ENCODE results near the gene NETO2. TPM values are rescaled to one million over a fixed set of nuclear protein-coding genes. Genes with fewer than 3 reads are reported as not detected.
"Not testable (repeated sequence)": the region's sequence is repeated elsewhere in the genome, so short reads cannot be mapped to it uniquely, and the experiment has no call there.

Gene NETO2
- total and polyA plus RNA-seq, 3 experiments from 2014 or later = 1.5 to 20.6 (median 19.3) TPM

GRCh38 chr16:47129755-47130435 is 13.8 kb downstream of the NETO2 start:
- POLR2A ChIA-PET = no interaction called here
- Histone ChIP-seq H3K36me3 (ENCODE audit: insufficient read depth, low read length) (no peaks in the 10 kb centered on the region), H3K4me3 (ENCODE audit: low read length) (no peak overlapping the region), H3K27ac (ENCODE audit: low read depth, low read length) (no peak overlapping the region), H3K27me3 (ENCODE audit: insufficient read depth, low read length, poor library complexity, severe bottlenecking) (no peaks in the 10 kb centered on the region), H3K4me1 (ENCODE audit: insufficient read depth, low read length) (no peaks in the 10 kb centered on the region), H3K9me3 (ENCODE audit: low read length) (no peaks in the 10 kb centered on the region)
- H3K4me1 Mint-ChIP-seq = no peaks in the 10 kb centered on the region
- H3K36me3 Mint-ChIP-seq = peaks cover 0 to 3% (median 2%) of the 10 kb centered on the region in 3 donors
- no peak for DNase-seq
- no peak overlapping the region for H3K27ac Mint-ChIP-seq
- H3K27me3 Mint-ChIP-seq = peaks cover 0 to 2% of the 10 kb centered on the region in 2 donors
- H3K9me3 Mint-ChIP-seq = no peaks in the 10 kb centered on the region
- H3K4me3 Mint-ChIP-seq = no peak overlapping the region
- CTCF ChIA-PET = no interaction called here

GRCh38 chr16:47127541-47127940 is 16.2 kb downstream of the NETO2 start:
- ChIA-PET POLR2A (no interaction called here), CTCF (interaction anchor here (1.1 kb wide), 1 partner anchor 14 kb away, joined by 5 read pairs; no protein-coding TSS in a partner anchor)
- H3K36me3 ChIP-seq (ENCODE audit: insufficient read depth, low read length) = no peaks in the 10 kb centered on the region
- Mint-ChIP-seq H3K4me3 (no peak overlapping the region), H3K27ac (no peak overlapping the region), H3K36me3 (peaks cover 0 to 3% (median 2%) of the 10 kb centered on the region in 3 donors), H3K9me3 (no peaks in the 10 kb centered on the region), H3K27me3 (peaks cover 0 to 2% of the 10 kb centered on the region in 2 donors), H3K4me1 (no peaks in the 10 kb centered on the region)
- H3K9me3 ChIP-seq (ENCODE audit: low read length) = no peaks in the 10 kb centered on the region
- no peaks in the 10 kb centered on the region for H3K27me3 ChIP-seq (ENCODE audit: insufficient read depth, low read length, poor library complexity, severe bottlenecking)
- H3K4me3 ChIP-seq (ENCODE audit: low read length) = no peak overlapping the region
- no peak for DNase-seq
- H3K4me1 ChIP-seq (ENCODE audit: insufficient read depth, low read length) = no peaks in the 10 kb centered on the region
- H3K27ac ChIP-seq (ENCODE audit: low read depth, low read length) = no peak overlapping the region

GRCh38 chr16:47125757-47126156 is 18.0 kb downstream of the NETO2 start:
- ChIA-PET CTCF (interaction anchor here (2.2 kb wide), 1 partner anchor 16 kb away, joined by 5 read pairs; no protein-coding TSS in a partner anchor), POLR2A (no interaction called here)
- no peak overlapping the region for H3K4me3 Mint-ChIP-seq
- peaks cover 0 to 2% of the 10 kb centered on the region in 2 donors for H3K27me3 Mint-ChIP-seq
- no peaks in the 10 kb centered on the region for H3K9me3 Mint-ChIP-seq
- Histone ChIP-seq H3K4me3 (ENCODE audit: low read length) (no peak overlapping the region), H3K9me3 (ENCODE audit: low read length) (no peaks in the 10 kb centered on the region), H3K36me3 (ENCODE audit: insufficient read depth, low read length) (no peaks in the 10 kb centered on the region), H3K4me1 (ENCODE audit: insufficient read depth, low read length) (no peaks in the 10 kb centered on the region), H3K27me3 (ENCODE audit: insufficient read depth, low read length, poor library complexity, severe bottlenecking) (no peaks in the 10 kb centered on the region), H3K27ac (ENCODE audit: low read depth, low read length) (no peak overlapping the region)
- no peaks in the 10 kb centered on the region for H3K4me1 Mint-ChIP-seq
- no peak for DNase-seq
- no peak overlapping the region for H3K27ac Mint-ChIP-seq
- H3K36me3 Mint-ChIP-seq = peaks cover 0 to 4% (median 3%) of the 10 kb centered on the region in 3 donors

- no peaks in the 10 kb centered on the region for H3K27me3 Mint-ChIP-seq
- POLR2A ChIA-PET = no interaction called here
- no peaks in the 10 kb centered on the region for H3K9me3 ChIP-seq (ENCODE audit: low read length)
- no peaks in the 10 kb centered on the region for H3K36me3 ChIP-seq (ENCODE audit: insufficient read depth, low read length)
- H3K9me3 Mint-ChIP-seq = no peaks in the 10 kb centered on the region
- H3K36me3 Mint-ChIP-seq = no peaks in the 10 kb centered on the region
- H3K27ac ChIP-seq (ENCODE audit: low read depth, low read length) = no peak overlapping the region
- H3K4me1 ChIP-seq (ENCODE audit: insufficient read depth, low read length) = no peaks in the 10 kb centered on the region
- DNase-seq = no peak
- CTCF ChIA-PET = no interaction called here
- no peak overlapping the region for H3K4me3 ChIP-seq (ENCODE audit: low read length)
- H3K27me3 ChIP-seq (ENCODE audit: insufficient read depth, low read length, poor library complexity, severe bottlenecking) = no peaks in the 10 kb centered on the region
- H3K4me1 Mint-ChIP-seq = peaks cover 1 to 5% (median 5%) of the 10 kb centered on the region in 3 donors
- peak overlapping the region in 1 of 8 donors; percentile 12 for H3K27ac Mint-ChIP-seq
- H3K4me3 Mint-ChIP-seq = no peak overlapping the region
Observed at GRCh38 chr16:47113130-47113529, 30.6 kb downstream of the NETO2 start.

GRCh38 chr16:47110939-47111338 is 32.8 kb downstream of the NETO2 start:
- Histone ChIP-seq H3K27me3 (ENCODE audit: insufficient read depth, low read length, poor library complexity, severe bottlenecking) (no peaks in the 10 kb centered on the region), H3K4me3 (ENCODE audit: low read length) (no peak overlapping the region), H3K9me3 (ENCODE audit: low read length) (no peaks in the 10 kb centered on the region), H3K36me3 (ENCODE audit: insufficient read depth, low read length) (no peaks in the 10 kb centered on the region), H3K4me1 (ENCODE audit: insufficient read depth, low read length) (no peaks in the 10 kb centered on the region), H3K27ac (ENCODE audit: low read depth, low read length) (no peak overlapping the region)
- no peak for DNase-seq
- POLR2A ChIA-PET = no interaction called here
- H3K27ac Mint-ChIP-seq = no peak overlapping the region
- H3K36me3 Mint-ChIP-seq = no peaks in the 10 kb centered on the region
- no peaks in the 10 kb centered on the region for H3K27me3 Mint-ChIP-seq
- peaks cover 1 to 5% (median 5%) of the 10 kb centered on the region in 3 donors for H3K4me1 Mint-ChIP-seq
- no peak overlapping the region for H3K4me3 Mint-ChIP-seq
- H3K9me3 Mint-ChIP-seq = no peaks in the 10 kb centered on the region
- CTCF ChIA-PET = no interaction called here

- CTCF ChIA-PET = no interaction called here
- Histone ChIP-seq H3K27me3 (ENCODE audit: insufficient read depth, low read length, poor library complexity, severe bottlenecking) (no peaks in the 10 kb centered on the region), H3K4me3 (ENCODE audit: low read length) (no peak overlapping the region), H3K36me3 (ENCODE audit: insufficient read depth, low read length) (no peaks in the 10 kb centered on the region), H3K27ac (ENCODE audit: low read depth, low read length) (no peak overlapping the region), H3K9me3 (ENCODE audit: low read length) (no peaks in the 10 kb centered on the region), H3K4me1 (ENCODE audit: insufficient read depth, low read length) (no peaks in the 10 kb centered on the region)
- H3K27me3 Mint-ChIP-seq = no peaks in the 10 kb centered on the region
- no peaks in the 10 kb centered on the region for H3K9me3 Mint-ChIP-seq
- H3K4me3 Mint-ChIP-seq = no peak overlapping the region
- peaks cover 1 to 5% (median 5%) of the 10 kb centered on the region in 3 donors for H3K4me1 Mint-ChIP-seq
- H3K27ac Mint-ChIP-seq = no peak overlapping the region
- no peaks in the 10 kb centered on the region for H3K36me3 Mint-ChIP-seq
- POLR2A ChIA-PET = no interaction called here
- no peak for DNase-seq
Observed at GRCh38 chr16:47109361-47109760, 34.4 kb downstream of the NETO2 start.

GRCh38 chr16:47102921-47103320 is 40.8 kb downstream of the NETO2 start:
- CTCF ChIA-PET; H3K4me3 Mint-ChIP-seq; H3K4me3 ChIP-seq (ENCODE audit: low read length); H3K4me1 Mint-ChIP-seq; H3K27me3 ChIP-seq (ENCODE audit: insufficient read depth, low read length, poor library complexity, severe bottlenecking); DNase-seq; H3K36me3 ChIP-seq (ENCODE audit: insufficient read depth, low read length); H3K27ac ChIP-seq (ENCODE audit: low read depth, low read length); H3K4me1 ChIP-seq (ENCODE audit: insufficient read depth, low read length); POLR2A ChIA-PET; H3K27me3 Mint-ChIP-seq; H3K9me3 Mint-ChIP-seq; H3K27ac Mint-ChIP-seq; H3K9me3 ChIP-seq (ENCODE audit: low read length): not testable (repeated sequence)
- peaks cover 0 to 11% (median 3%) of the 10 kb centered on the region in 3 donors for H3K36me3 Mint-ChIP-seq

- H3K27me3 ChIP-seq (ENCODE audit: insufficient read depth, low read length, poor library complexity, severe bottlenecking); H3K9me3 Mint-ChIP-seq; H3K4me3 ChIP-seq (ENCODE audit: low read length); H3K4me3 Mint-ChIP-seq; H3K4me1 ChIP-seq (ENCODE audit: insufficient read depth, low read length); H3K27ac ChIP-seq (ENCODE audit: low read depth, low read length); H3K27ac Mint-ChIP-seq; POLR2A ChIA-PET; H3K4me1 Mint-ChIP-seq; H3K9me3 ChIP-seq (ENCODE audit: low read length); CTCF ChIA-PET; DNase-seq; H3K36me3 ChIP-seq (ENCODE audit: insufficient read depth, low read length): not testable (repeated sequence)
- Mint-ChIP-seq H3K36me3 (peaks cover 0 to 11% (median 4%) of the 10 kb centered on the region in 3 donors), H3K27me3 (peaks cover 2 to 14% of the 10 kb centered on the region in 2 donors)
Observed at GRCh38 chr16:47097154-47097553, 46.6 kb downstream of the NETO2 start.

All from CD8-positive, alpha-beta memory T cell (primary cell).